Central memory CD8-positive, alpha-beta T cell (primary cell): ENCODE results near the gene SPOCK1.

Experiments used
- ATAC-seq: fragments of 150-1000 bp; cut with Tn5 transposase; replicated peaks from 2 replicates; pipeline ENCODE4 v1.10.0; 2022; ENCODE audit warnings: mild to moderate bottlenecking, moderate FRiP score, moderate number of reproducible peaks; ENCODE audit not compliant: poor library complexity, severe bottlenecking; ENCODE audit errors: extremely low read depth
- DNase-seq, 2 donors: peaks; one replicate each; pipeline ENCODE4 v3.0.0; 2021; ENCODE audit warnings: low spot score in 2 of 2
- H3K27ac Mint-ChIP-seq: one replicate; pipeline ENCODE4 v1.8.0; 2022; ENCODE audit warnings: low read depth, mild to moderate bottlenecking, moderate library complexity, mixed read lengths
- H3K27me3 Mint-ChIP-seq: one replicate; pipeline ENCODE4 v1.8.0; 2022; ENCODE audit warnings: mixed read lengths
- H3K36me3 Mint-ChIP-seq: one replicate; pipeline ENCODE4 v1.8.0; 2022; ENCODE audit warnings: mild to moderate bottlenecking, moderate library complexity, mixed read lengths; ENCODE audit not compliant: insufficient read depth
- H3K4me1 Mint-ChIP-seq: one replicate; pipeline ENCODE4 v1.8.0; 2022; ENCODE audit warnings: mixed read lengths
- H3K4me3 Mint-ChIP-seq: one replicate; pipeline ENCODE4 v1.8.0; 2022; ENCODE audit warnings: mild to moderate bottlenecking, moderate library complexity, mixed read lengths
- H3K9me3 Mint-ChIP-seq: one replicate; pipeline ENCODE4 v1.8.0; 2022; ENCODE audit warnings: mixed read lengths

The SPOCK1 gene

DNA sequence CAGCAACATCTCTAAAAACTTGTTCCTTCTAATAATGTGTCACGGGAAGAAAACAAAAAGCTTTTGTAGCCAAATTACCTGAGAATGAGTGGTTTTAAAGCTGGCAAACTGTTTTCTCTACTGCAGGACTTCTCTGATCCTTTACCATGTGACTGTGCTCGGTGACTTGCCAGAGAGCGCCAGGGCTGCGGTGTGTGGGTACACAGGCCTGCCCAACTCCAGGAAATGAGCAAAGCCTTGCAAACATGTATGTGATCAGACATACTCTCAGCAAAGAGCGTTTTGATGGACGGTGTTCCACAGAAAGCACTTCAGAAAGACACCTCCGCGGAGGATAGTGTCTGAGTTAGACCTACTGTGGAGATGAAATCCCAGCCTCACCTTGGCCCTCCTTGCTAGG, 157.3 kb downstream of the SPOCK1 start:
- Mint-ChIP-seq H3K4me1 (no peaks in the 10 kb centered on the region), H3K27me3 (peaks cover 20% of the 10 kb centered on the region), H3K4me3 (no peak overlapping the region), H3K27ac (no peak overlapping the region), H3K36me3 (peaks cover 1% of the 10 kb centered on the region), H3K9me3 (no peaks in the 10 kb centered on the region)
- ATAC-seq (no peak), DNase-seq (no peak)

DNA sequence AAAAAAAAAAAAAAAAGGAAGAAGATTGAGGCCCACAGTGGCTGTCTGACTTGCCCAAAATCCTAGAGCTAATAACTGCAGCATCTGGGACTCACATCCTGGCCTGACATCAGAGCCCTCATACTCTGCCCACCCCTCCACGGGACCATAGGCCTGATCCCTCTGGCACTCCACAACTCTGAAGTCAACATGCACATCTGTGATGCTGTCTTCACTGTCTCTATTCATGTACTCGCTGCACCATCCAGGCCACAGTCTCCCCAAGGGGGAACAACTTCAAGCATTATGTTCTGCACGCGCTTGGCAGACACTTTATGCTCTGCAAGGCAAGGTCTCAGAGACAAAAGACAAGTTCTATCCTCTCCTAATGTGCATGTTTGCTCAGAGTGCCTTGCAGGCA, 158.2 kb downstream of the SPOCK1 start:
- ATAC-seq (no peak), DNase-seq (no peak)
- H3K27ac Mint-ChIP-seq = no peak overlapping the region
- peaks cover 20% of the 10 kb centered on the region for H3K27me3 Mint-ChIP-seq
- H3K4me3 Mint-ChIP-seq = no peak overlapping the region
- H3K9me3 Mint-ChIP-seq = no peaks in the 10 kb centered on the region
- H3K4me1 Mint-ChIP-seq = no peaks in the 10 kb centered on the region
- H3K36me3 Mint-ChIP-seq = no peaks in the 10 kb centered on the region

DNA sequence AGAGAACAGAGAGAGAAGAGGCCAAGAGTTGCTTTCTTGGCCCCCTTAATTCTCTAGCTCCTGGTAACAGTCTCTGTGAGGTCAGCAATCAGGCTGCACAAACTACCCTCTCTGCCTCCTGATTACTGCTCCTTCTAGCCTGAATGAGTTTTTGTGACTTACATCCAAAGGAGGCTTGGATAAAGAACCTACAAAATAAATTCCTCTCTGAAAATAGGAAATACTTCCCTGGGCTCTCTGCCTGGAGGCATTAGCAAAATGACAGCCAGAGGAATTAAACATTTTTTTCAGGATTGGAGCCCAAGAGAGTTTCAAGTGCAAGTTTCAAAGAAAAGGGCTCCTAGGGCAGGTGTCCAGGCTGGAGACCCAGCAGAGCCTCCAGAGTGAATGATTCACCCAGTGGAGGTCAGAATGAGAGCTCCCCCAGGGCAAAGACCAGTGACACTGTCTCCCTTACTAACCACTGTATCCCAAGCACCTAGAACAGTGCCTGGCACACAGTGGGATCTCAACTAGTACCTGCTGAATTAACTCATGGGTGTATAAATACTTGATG, 162.5 kb downstream of the SPOCK1 start:
- Mint-ChIP-seq H3K4me3 (no peak overlapping the region), H3K9me3 (no peaks in the 10 kb centered on the region), H3K4me1 (no peaks in the 10 kb centered on the region), H3K36me3 (no peaks in the 10 kb centered on the region), H3K27ac (no peak overlapping the region), H3K27me3 (peaks cover 19% of the 10 kb centered on the region)
- ATAC-seq (no peak), DNase-seq (no peak)

DNA sequence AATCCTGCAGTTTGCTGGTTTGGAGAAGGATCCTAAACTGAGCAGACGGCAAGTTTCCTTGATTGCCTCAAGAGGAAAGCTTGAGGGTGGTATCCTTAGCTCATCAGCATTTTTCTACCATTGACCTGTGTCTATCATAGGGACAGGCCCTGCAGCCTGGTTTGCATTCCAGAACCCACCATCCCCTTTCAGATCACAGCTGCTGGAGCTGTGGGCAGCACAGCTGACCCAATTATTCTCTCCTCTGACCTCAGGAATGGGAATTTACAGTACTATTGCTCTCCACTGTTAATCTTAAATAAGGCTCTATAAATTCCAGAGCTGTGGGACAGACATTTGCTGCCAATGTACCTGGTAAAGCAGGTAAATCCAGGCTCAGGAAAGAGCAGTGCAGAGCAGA, 163.0 kb downstream of the SPOCK1 start:
- Mint-ChIP-seq H3K27ac (no peak overlapping the region), H3K36me3 (no peaks in the 10 kb centered on the region), H3K9me3 (no peaks in the 10 kb centered on the region), H3K4me3 (no peak overlapping the region), H3K27me3 (peaks cover 15% of the 10 kb centered on the region), H3K4me1 (no peaks in the 10 kb centered on the region)
- ATAC-seq (no peak), DNase-seq (no peak)

DNA sequence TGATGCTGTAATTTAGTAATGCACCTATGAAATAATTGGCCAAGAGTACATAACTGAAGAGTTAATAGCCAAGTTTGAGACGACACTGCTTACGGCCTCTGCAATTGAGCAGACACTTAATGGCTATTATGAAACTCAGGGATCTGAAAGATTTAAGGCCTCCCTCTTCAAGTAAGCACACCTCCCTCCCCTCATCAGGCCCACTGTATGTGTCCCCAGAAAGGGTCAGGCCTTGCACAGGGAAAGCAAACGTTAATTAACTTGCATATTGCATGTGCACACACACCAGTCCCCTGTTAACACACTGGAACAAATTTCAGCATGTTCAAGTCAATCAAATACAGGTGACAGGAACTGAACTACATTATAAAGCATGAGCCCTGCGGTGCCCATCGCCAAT, 163.6 kb downstream of the SPOCK1 start:
- Mint-ChIP-seq H3K4me1 (no peaks in the 10 kb centered on the region), H3K27ac (no peak overlapping the region), H3K36me3 (no peaks in the 10 kb centered on the region), H3K9me3 (no peaks in the 10 kb centered on the region), H3K27me3 (peaks cover 8% of the 10 kb centered on the region), H3K4me3 (no peak overlapping the region)
- DNase-seq (no peak), ATAC-seq (no peak)

DNA sequence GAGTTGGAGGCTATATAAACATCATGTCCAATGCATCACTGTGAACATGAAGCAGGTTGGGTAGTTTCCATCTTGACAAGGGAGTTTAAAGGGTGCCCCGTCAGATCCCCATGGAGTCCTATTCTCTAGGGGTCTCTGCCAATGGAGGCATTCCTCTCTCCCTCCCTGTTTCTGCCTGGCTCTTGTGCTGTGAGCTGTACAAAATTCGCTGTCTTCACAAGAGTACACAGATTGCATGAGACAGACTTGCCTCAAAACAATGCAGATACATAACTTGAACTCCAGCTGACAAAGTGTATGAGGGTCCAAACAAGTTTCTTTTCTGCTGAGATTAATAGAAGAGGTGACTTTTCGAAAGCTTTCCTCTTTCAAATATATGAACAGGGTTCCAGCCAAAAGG, 165.2 kb downstream of the SPOCK1 start:
- Mint-ChIP-seq H3K27me3 (no peaks in the 10 kb centered on the region), H3K4me1 (no peaks in the 10 kb centered on the region), H3K4me3 (no peak overlapping the region), H3K36me3 (peaks cover 2% of the 10 kb centered on the region), H3K27ac (no peak overlapping the region), H3K9me3 (no peaks in the 10 kb centered on the region)
- ATAC-seq (no peak), DNase-seq (no peak)

DNA sequence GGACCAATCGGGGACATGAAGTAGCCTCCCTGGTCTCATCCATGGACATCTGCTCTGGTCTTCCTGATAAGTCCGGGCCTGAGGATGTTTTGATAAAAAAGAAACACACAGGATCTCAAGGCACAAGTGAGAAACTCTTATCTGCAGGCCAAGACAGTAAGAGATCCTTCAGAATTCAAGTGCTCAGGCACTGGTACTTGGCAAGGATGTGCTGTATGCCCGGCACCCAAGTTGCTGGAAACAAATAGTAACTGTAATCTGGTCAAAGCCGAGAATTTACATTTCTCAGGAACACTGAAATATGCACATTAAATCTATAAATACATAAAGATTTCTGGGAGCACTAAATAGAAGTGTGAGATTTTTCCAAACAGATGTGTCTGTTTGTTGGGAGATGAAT, 165.7 kb downstream of the SPOCK1 start:
- Mint-ChIP-seq H3K27ac (no peak overlapping the region), H3K4me3 (no peak overlapping the region), H3K36me3 (peaks cover 2% of the 10 kb centered on the region), H3K4me1 (no peaks in the 10 kb centered on the region), H3K9me3 (no peaks in the 10 kb centered on the region), H3K27me3 (no peaks in the 10 kb centered on the region)
- DNase-seq (no peak), ATAC-seq (no peak)

DNA sequence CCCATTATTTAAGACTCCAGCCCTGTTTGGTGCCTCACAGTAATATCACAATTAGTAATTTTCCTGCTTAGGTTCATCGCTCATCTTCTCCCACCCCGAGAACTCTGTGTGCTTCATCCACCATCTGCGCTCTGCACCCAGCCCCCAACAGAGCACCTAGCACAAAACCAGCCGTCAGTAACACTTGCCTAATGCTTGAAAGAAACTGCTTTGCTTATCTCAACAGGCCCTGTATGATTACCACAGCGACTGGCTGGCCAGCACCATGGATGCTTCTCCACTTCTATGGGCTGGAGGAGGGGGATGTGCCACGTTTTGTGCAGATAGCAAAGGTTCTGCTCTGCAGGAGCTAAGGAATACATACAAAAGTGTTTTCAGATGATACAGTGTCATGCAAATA, 166.8 kb downstream of the SPOCK1 start:
- Mint-ChIP-seq H3K36me3 (peaks cover 2% of the 10 kb centered on the region), H3K27ac (no peak overlapping the region), H3K4me3 (no peak overlapping the region), H3K27me3 (no peaks in the 10 kb centered on the region), H3K9me3 (no peaks in the 10 kb centered on the region), H3K4me1 (no peaks in the 10 kb centered on the region)
- DNase-seq (no peak), ATAC-seq (no peak)

DNA sequence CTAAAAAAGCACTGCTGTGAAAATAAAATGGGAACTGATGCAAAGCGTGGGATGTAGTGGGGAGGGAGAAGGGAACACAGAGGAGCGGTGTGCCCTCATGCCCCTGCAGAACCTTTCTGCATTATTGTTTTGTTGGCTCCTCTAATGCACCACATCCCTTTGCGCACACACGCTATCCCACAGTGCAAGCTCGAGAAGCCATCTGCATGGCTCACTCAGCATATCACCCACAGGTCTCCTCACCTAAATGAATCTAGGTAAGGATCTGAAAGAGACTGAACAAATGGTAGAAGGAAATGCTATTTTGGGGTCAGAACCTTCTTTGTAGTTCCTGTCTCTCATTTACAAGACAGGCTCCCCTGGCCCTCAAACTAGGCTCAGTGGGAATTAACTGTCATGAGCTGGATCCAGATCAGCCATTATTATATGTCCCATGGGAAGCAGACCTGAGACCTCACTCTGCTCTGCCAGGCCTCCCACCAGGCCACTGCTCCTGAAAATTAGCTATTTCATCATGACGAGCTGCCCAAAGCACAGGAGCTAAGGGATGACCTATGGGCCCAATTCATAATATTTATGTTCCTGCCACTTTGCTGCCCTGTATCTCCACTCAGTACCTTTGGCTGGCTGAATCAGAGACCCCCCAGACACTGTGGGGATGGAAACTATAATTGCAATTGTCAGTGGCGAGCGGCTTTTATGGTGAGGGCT, 169.4 kb downstream of the SPOCK1 start:
- Mint-ChIP-seq H3K27ac (no peak overlapping the region), H3K36me3 (peaks cover 2% of the 10 kb centered on the region), H3K27me3 (no peaks in the 10 kb centered on the region), H3K4me3 (no peak overlapping the region), H3K4me1 (no peaks in the 10 kb centered on the region), H3K9me3 (no peaks in the 10 kb centered on the region)
- ATAC-seq (no peak), DNase-seq (no peak)

DNA sequence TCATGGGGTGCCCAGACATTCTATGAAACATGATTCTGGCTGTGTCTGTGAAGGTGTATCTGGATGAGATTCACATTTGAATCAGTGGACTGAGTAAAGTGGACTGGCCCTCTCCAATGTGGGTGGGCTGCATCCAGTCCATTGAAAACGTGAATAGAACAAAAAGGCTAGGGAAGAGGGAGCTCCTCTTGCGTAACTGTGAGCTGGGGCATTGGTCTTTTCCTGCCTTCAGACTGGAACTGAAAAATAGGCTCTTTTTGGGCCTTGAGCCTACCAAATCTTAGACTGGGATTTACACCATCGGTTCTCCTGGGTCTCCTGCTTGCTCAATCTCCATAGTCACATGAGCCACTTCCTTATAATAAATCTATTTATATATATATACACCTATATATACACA, 170.1 kb downstream of the SPOCK1 start:
- no peak overlapping the region for H3K27ac Mint-ChIP-seq
- H3K4me3 Mint-ChIP-seq = no peak overlapping the region
- no peak for ATAC-seq
- no peak for DNase-seq
- H3K9me3 Mint-ChIP-seq = no peaks in the 10 kb centered on the region
- no peaks in the 10 kb centered on the region for H3K4me1 Mint-ChIP-seq
- H3K36me3 Mint-ChIP-seq = peaks cover 2% of the 10 kb centered on the region
- H3K27me3 Mint-ChIP-seq = peaks cover 3% of the 10 kb centered on the region

DNA sequence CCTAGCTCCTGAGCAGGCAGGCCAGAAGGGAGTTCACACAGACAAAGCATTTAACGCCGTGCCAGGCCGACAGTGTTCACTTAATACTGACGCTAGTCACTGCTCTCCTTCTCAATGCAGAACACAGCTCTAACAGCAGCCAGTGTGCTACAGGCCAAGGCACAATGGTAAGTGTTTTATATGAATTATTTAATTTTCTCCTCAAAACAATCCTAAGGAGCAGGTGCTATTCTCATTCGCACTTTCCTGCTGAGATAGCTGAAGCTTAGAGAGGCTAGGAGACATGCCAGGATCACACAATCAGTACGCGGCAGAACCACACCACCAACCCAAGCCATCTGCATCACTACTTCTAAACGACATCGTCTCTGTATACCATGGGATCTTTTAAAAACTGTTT, 170.7 kb downstream of the SPOCK1 start:
- Mint-ChIP-seq H3K4me1 (no peaks in the 10 kb centered on the region), H3K9me3 (no peaks in the 10 kb centered on the region), H3K36me3 (peaks cover 2% of the 10 kb centered on the region), H3K27me3 (peaks cover 9% of the 10 kb centered on the region), H3K4me3 (no peak overlapping the region), H3K27ac (no peak overlapping the region)
- DNase-seq (no peak), ATAC-seq (no peak)

DNA sequence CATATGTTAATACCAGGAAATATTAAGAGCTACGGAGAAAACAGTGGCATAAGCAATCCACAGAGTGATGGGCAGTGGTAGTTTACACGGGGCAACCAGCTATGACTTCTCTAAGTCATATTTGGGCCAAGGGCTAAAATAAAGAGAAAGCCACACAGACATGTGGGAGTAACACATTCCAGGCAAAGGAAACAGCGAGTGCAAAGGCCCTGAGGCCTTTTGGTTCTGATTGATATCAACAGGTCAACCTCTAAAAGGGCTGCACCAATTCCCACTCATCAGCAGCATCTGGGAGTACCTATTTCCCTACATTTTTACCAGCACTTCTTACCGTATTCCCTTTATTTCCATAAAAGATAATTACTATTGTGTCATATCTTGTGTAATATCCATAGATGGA, 173.4 kb downstream of the SPOCK1 start:
- ATAC-seq = no peak

DNA sequence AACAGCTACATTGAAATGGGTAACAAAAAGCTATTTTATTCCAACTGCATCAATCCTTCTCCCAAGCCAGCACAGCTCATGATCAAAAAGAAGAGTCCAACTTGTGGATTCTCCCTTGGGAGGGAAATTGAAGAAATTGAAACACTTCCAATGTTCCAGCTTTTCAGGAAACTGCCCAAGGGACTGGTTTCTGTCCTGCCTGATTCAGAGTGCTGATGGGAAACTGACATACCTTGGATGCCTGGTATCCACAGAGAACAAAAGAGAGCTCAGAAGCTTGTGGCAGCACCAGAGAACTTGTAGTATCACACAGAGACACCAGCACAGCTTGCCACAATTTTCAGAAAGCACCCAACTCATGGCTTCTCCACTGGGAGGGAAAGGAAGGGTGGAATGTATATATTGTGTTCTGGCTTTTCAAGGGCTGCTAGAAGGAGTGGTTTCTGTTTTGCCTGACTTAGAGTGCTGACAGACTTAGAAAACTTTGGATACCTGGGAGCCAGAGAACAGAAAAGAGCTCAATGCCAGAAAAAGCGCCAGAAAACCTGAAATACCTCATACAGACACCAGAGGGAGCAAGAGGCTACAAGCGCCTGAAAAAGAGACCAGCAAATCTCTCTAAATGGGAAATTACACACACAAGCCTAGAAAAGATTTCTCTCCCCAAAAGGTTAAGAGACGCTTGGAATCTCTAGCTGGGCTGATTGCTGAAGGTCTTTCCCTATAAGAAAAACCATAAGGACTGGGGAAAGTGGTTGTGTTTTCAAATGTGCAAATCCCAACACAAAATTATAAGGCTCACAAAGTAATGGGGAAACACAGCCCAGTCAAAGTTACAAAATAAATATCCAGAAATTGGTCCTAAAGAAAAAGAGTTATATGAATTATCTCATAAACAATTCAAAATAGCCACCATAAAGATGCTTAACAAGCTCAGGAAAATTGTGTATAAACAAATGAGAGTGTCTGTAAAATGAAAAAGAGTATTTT, 178.8 kb downstream of the SPOCK1 start:
- Mint-ChIP-seq H3K9me3 (no peaks in the 10 kb centered on the region), H3K4me3 (no peak overlapping the region), H3K4me1 (no peaks in the 10 kb centered on the region), H3K36me3 (no peaks in the 10 kb centered on the region), H3K27me3 (peaks cover 57% of the 10 kb centered on the region), H3K27ac (no peak overlapping the region)
- DNase-seq (no peak), ATAC-seq (no peak)

More for the DNA sequence above, 173.4 kb downstream of the SPOCK1 start:
- DNase-seq = no peak
- no peak overlapping the region for H3K4me3 Mint-ChIP-seq
- no peaks in the 10 kb centered on the region for H3K4me1 Mint-ChIP-seq
- peaks cover 2% of the 10 kb centered on the region for H3K36me3 Mint-ChIP-seq
- no peaks in the 10 kb centered on the region for H3K9me3 Mint-ChIP-seq
- peaks cover 31% of the 10 kb centered on the region for H3K27me3 Mint-ChIP-seq
- H3K27ac Mint-ChIP-seq = no peak overlapping the region
